Panc1 (cell line): ENCODE measurements around the gene DLL3. TPM values are rescaled to one million over a fixed set of nuclear protein-coding genes. Genes with fewer than 3 reads are reported as not detected.

ENCODE experiments used
- ATAC-seq: fragments of 200-7000 bp; cut with Tn5 transposase; 2 replicates; pipeline ENCODE4 v1.9.1; 2020; ENCODE audit warnings: mild to moderate bottlenecking, moderate library complexity
- BruUV-seq: library from RNA; stranded (reverse); fragments of 400-500 nt; replicated peaks from 2 replicates; lab custom pipeline; 2021; lab: Mats Ljungman, UMichigan
- CTCF ChIA-PET: fragments of 300-600 bp; sonication (Branson Sonifier 250); formaldehyde crosslinking; loops from one replicate; lab custom pipeline; 2022; ENCODE audit warnings: antibody characterized with exemption; lab: Charles Lee
- POLR2A ChIA-PET: fragments of 300-600 bp; sonication (Branson Sonifier 250); formaldehyde crosslinking; loops from one replicate; lab custom pipeline; 2022; ENCODE audit warnings: antibody characterized with exemption; lab: Charles Lee
- DNase-seq: peaks from one replicate; pipeline ENCODE4 v3.0.0-alpha.2; 2010; ENCODE audit warnings: low read depth, low spot score
- H3K27ac ChIP-seq: 2 replicates; pipeline ENCODE4 v1.5.1; 2011; ENCODE audit warnings: mild to moderate bottlenecking, low read length, inconsistent platforms
- H3K27me3 ChIP-seq: fragments of 200-500 bp; sonication (Bioruptor generic); 2 replicates; pipeline ENCODE4 v1.6.0; 2014; ENCODE audit warnings: low read length, inconsistent platforms; ENCODE audit not compliant: control insufficient read depth, insufficient read depth
- H3K36me3 ChIP-seq: fragments of 200-500 bp; sonication (Bioruptor generic); 2 replicates; pipeline ENCODE4 v1.5.1; 2014; ENCODE audit warnings: inconsistent platforms, mild to moderate bottlenecking, low read length, moderate library complexity; ENCODE audit not compliant: control insufficient read depth, insufficient read depth
- H3K4me1 ChIP-seq: 2 replicates; pipeline ENCODE4 v1.5.1; 2011; ENCODE audit warnings: inconsistent platforms, mild to moderate bottlenecking, low read length, moderate library complexity; ENCODE audit not compliant: control insufficient read depth, insufficient read depth
- H3K4me3 ChIP-seq, 2 experiments: 2 replicates each; pipeline ENCODE4 v1.5.1; 2011 to 2012; ENCODE audit warnings: low read depth in 2 of 2, low read length in 2 of 2, mild to moderate bottlenecking in 2 of 2, inconsistent platforms in 1 of 2, moderate library complexity in 1 of 2
- H3K9me3 ChIP-seq: fragments of 200-500 bp; sonication (Bioruptor generic); 2 replicates; pipeline ENCODE4 v1.5.1; 2014; ENCODE audit warnings: low read depth, mild to moderate bottlenecking, inconsistent platforms, low read length, moderate library complexity; ENCODE audit not compliant: control insufficient read depth, insufficient read depth
- CTCF ChIP-seq: fragments of 450-650 bp; IDR thresholded peaks from 2 replicates; pipeline ENCODE4 v1.5.1; 2017; ENCODE audit warnings: mild to moderate bottlenecking
- POLR2AphosphoS5 ChIP-seq: IDR thresholded peaks from 2 replicates; pipeline ENCODE4 v1.6.1; 2012; ENCODE audit warnings: mild to moderate bottlenecking, low read depth, low read length, moderate library complexity
- REST ChIP-seq, 2 experiments: IDR thresholded peaks; 2 replicates each; pipeline ENCODE4 v1.6.1; 2011 to 2012; ENCODE audit warnings: low read depth in 2 of 2, control low read depth in 1 of 2, low read length in 1 of 2, mild to moderate bottlenecking in 1 of 2, moderate library complexity in 1 of 2; ENCODE audit not compliant: insufficient read depth in 1 of 2
- SIN3A ChIP-seq: IDR thresholded peaks from 2 replicates; pipeline ENCODE4 v1.6.1; 2012; ENCODE audit warnings: low read depth, mild to moderate bottlenecking, low read length, moderate library complexity, borderline replicate concordance; ENCODE audit not compliant: insufficient read depth
- TCF7L2 ChIP-seq: IDR thresholded peaks from 2 replicates; pipeline ENCODE4 v1.6.1; 2011; ENCODE audit warnings: mild to moderate bottlenecking, low read depth, low read length, inconsistent platforms
- in situ Hi-C: cut with HindIII; loops from 2 replicates; pipeline ENCODE4 v1.10.0; 2016; ENCODE audit warnings: low sequenced_read_pairs, low pct_unique_long_range_greater_than_20kb
- intact Hi-C: fragments of 100-400 bp; cut with micrococcal nuclease; formaldehyde crosslinking; loops from one replicate; pipeline ENCODE4 v1.10.0; 2022; ENCODE audit not compliant: unreplicated experiment
- total RNA-seq: library from RNA; stranded (reverse); gene quantifications from one replicate; pipeline ENCODE4 v1.2.1, GENCODE V29; 2021; ENCODE audit not compliant: unreplicated experiment

Gene DLL3
- total RNA-seq, 1 experiment from 2014 or later = 76.9 TPM

- in situ Hi-C loops = no loop called here
- Histone ChIP-seq H3K4me3 (no peak overlapping the region), H3K9me3 (no peaks in the 10 kb centered on the region), H3K4me1 (peaks cover 20% of the 10 kb centered on the region), H3K27me3 (peaks cover 8% of the 10 kb centered on the region), H3K36me3 (peaks cover 3% of the 10 kb centered on the region; the same call in 1 of the 2 replicates), H3K27ac (no peak overlapping the region)
- no peak for DNase-seq
- ChIA-PET POLR2A (interaction anchor here (0.6 to 6.6 kb wide), 8 partner anchors 12 to 80 kb away, joined by 3 to 66 read pairs (median 4); partner anchors contain the start of genes EID2B, RPS16 and TIMM50), CTCF (interaction anchor here (0.5 to 4.4 kb wide), 14 partner anchors 12 to 222 kb away, joined by 3 to 130 read pairs (median 7); partner anchors contain the start of genes EID2, EID2B, SELENOV and TIMM50)
- ATAC-seq = no peak
- intact Hi-C loops = no loop called here
- no peak for TF ChIP-seq REST (IDR thresholded peaks at IDR 0.05; ENCODE audit: insufficient read depth in 1 of 2, low read depth in 2 of 2, low read length in 1 of 2)
- no peak for TF ChIP-seq SIN3A
- no peak for TF ChIP-seq TCF7L2
- no peak for TF ChIP-seq POLR2AphosphoS5
- TF ChIP-seq CTCF = no peak
- no TSS peak for BruUV-seq
These were observed 2.7 kb upstream of the DLL3 start for GRCh38 chr19:39496063-39496462.

GRCh38 chr19:39497701-39497995 is 1.1 kb upstream of the DLL3 start:
- ATAC-seq = no peak; the same call in 1 of the 2 replicates

More at GRCh38 chr19:39497701-39497995, 1.1 kb upstream of the DLL3 start:
- no peak for DNase-seq
- Histone ChIP-seq H3K27me3 (peaks cover 8% of the 10 kb centered on the region), H3K4me1 (peaks cover 20% of the 10 kb centered on the region), H3K4me3 (peak overlapping the region; percentile 28 to 52), H3K9me3 (no peaks in the 10 kb centered on the region), H3K27ac (peak overlapping the region; percentile 2; the same call in 1 of the 2 replicates), H3K36me3 (no peaks in the 10 kb centered on the region)
- BruUV-seq = no TSS peak
- intact Hi-C loops (no loop called here), in situ Hi-C loops (no loop called here)
- no peak for TF ChIP-seq CTCF
- no peak for TF ChIP-seq SIN3A
- no peak for TF ChIP-seq TCF7L2
- ChIA-PET POLR2A (interaction anchor here (0.6 to 6.6 kb wide), 30 partner anchors 9 to 827 kb away, joined by 3 to 66 read pairs (median 5); partner anchors contain the start of genes EID2B, PSMC4, RPS16 and SAMD4B), CTCF (interaction anchor here (0.6 to 4.9 kb wide), 36 partner anchors 9 to 425 kb away, joined by 3 to 130 read pairs (median 5); partner anchors contain the start of genes DYRK1B, EID2, EID2B and MED29)
